Measurements from ENCODE around the gene PLCXD3.
A peak's percentile ranks its signal among the peaks of the same experiment; 100 is the strongest.

PLCXD3 gene

DNA sequence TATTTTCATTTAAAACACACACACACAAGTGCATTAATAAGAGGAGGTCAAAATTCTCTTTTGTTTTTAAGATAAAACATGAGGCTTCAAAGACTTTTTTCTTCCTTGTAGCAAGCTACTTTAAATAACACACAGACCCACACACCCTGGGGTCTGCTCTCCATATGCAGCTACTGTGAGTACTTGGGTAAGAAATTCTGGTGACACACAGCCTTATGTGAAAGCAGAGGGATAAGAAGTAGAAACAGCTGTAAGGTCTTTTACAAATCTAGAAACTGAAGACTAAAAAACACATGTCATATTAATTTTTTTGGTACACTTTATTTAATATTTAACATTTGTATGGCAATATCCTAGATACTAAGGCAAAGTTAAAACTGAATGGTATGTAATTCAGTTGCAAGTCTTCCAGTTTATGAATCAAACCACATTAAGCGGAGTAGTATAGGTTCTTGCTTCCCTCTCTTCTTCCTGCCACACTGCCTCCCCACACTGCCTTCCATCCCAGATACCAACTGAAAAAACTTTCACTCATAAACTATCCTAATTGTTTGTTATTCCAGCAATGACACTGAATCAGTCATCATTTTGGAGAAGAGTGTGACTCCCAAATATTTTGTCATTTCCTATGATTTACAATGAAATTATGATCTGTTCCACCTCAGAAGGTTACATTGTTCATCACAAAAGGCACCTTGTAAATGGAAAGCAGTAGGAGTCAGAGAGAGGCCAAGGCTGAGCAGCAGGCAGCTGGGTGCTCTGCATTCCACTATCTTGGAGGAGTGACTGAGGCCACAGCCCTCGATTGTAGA, 92.0 kb downstream of the PLCXD3 start:
- H3K4me1 Mint-ChIP-seq, result no peaks in the 10 kb centered on the region
- no peak overlapping the region for H3K4me3 Mint-ChIP-seq
- peak overlapping the region; percentile 56 for H3K27ac Mint-ChIP-seq
- H3K27me3 Mint-ChIP-seq (ENCODE audit: low read depth, poor library complexity), result no peaks in the 10 kb centered on the region
- TF ChIP-seq, protein P1, sequence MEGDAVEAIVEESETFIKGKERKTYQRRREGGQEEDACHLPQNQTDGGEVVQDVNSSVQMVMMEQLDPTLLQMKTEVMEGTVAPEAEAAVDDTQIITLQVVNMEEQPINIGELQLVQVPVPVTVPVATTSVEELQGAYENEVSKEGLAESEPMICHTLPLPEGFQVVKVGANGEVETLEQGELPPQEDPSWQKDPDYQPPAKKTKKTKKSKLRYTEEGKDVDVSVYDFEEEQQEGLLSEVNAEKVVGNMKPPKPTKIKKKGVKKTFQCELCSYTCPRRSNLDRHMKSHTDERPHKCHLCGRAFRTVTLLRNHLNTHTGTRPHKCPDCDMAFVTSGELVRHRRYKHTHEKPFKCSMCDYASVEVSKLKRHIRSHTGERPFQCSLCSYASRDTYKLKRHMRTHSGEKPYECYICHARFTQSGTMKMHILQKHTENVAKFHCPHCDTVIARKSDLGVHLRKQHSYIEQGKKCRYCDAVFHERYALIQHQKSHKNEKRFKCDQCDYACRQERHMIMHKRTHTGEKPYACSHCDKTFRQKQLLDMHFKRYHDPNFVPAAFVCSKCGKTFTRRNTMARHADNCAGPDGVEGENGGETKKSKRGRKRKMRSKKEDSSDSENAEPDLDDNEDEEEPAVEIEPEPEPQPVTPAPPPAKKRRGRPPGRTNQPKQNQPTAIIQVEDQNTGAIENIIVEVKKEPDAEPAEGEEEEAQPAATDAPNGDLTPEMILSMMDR (IDR thresholded peaks at IDR 0.05), result no peak
- no peaks in the 10 kb centered on the region for H3K36me3 Mint-ChIP-seq (ENCODE audit: low read depth)
- no peaks in the 10 kb centered on the region for H3K9me3 Mint-ChIP-seq
- DNase-seq, result no peak

DNA sequence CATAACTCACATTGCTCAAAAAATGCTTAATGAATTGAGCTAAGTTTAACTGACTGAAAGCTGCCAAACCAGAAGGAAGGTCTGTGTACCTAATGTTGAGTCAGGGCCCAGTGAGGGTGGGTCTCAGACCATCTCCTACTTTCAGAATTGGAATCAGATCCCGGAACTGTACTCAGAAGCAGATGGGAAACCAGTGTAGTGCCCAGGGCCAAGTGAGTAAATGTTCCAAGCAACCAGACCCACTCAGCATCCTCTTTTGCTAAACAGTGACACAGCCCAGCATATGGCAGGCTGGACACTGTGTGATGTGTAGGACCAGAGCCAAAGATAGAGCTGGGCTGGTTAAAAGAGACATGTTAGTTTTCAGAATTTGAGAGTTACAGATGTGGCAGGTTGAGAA, 94.1 kb downstream of the PLCXD3 start:
- H3K4me3 Mint-ChIP-seq, result no peak overlapping the region
- no peaks in the 10 kb centered on the region for H3K36me3 Mint-ChIP-seq (ENCODE audit: low read depth)
- no peak for DNase-seq
- no peaks in the 10 kb centered on the region for H3K9me3 Mint-ChIP-seq
- H3K27ac Mint-ChIP-seq, result no peak overlapping the region
- TF ChIP-seq, protein P1 (IDR thresholded peaks at IDR 0.05), result no peak
- H3K4me1 Mint-ChIP-seq, result no peaks in the 10 kb centered on the region
- H3K27me3 Mint-ChIP-seq (ENCODE audit: low read depth, poor library complexity), result no peaks in the 10 kb centered on the region

DNA sequence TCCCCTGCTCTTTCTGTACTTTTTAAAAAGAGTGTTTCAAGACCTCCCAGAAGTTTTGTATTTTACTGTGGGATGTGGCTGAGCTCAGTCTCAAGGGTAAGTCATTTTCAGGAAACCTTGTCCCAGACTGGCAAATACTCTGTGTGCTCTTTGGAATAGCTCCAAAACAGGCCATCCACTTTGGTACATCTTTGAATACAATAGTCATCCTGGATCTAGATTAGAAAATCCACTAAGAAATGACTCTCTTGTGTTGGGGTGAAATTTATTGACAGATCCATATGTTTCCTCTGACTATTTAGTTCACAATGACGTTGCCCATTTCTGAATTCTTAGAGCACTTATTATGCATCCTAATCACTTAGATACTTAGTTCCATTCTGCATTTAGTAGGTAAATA, 95.2 kb downstream of the PLCXD3 start:
- H3K4me1 Mint-ChIP-seq, result no peaks in the 10 kb centered on the region
- no peaks in the 10 kb centered on the region for H3K36me3 Mint-ChIP-seq (ENCODE audit: low read depth)
- H3K4me3 Mint-ChIP-seq, result no peak overlapping the region
- DNase-seq, result no peak
- no peaks in the 10 kb centered on the region for H3K27me3 Mint-ChIP-seq (ENCODE audit: low read depth, poor library complexity)
- TF ChIP-seq, protein P1 (IDR thresholded peaks at IDR 0.05), result no peak
- H3K27ac Mint-ChIP-seq, result no peak overlapping the region
- no peaks in the 10 kb centered on the region for H3K9me3 Mint-ChIP-seq

DNA sequence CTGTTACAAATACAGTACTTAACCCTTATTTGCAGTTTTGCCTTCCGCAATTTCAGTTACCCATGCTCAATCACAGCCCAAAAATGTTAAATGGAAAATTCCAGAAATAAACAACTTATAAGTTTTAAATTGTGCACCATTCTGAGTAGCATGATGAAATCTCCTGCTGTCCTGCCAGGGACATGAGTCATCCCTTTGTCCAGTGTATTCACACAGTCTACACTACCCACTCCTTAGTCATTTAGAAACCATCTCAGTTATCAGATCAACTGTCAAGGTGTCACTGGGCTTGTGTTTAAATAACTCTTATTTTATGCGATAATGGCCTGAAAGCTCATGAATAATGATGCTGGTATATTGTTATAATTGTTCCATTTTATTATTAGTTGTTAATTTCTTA, 95.8 kb downstream of the PLCXD3 start:
- Mint-ChIP-seq H3K4me3 (no peak overlapping the region), H3K4me1 (no peaks in the 10 kb centered on the region), H3K27me3 (ENCODE audit: low read depth, poor library complexity) (no peaks in the 10 kb centered on the region), H3K27ac (no peak overlapping the region), H3K9me3 (no peaks in the 10 kb centered on the region), H3K36me3 (ENCODE audit: low read depth) (no peaks in the 10 kb centered on the region)
- no peak for DNase-seq
- TF ChIP-seq, protein P1 (IDR thresholded peaks at IDR 0.05), result no peak

DNA sequence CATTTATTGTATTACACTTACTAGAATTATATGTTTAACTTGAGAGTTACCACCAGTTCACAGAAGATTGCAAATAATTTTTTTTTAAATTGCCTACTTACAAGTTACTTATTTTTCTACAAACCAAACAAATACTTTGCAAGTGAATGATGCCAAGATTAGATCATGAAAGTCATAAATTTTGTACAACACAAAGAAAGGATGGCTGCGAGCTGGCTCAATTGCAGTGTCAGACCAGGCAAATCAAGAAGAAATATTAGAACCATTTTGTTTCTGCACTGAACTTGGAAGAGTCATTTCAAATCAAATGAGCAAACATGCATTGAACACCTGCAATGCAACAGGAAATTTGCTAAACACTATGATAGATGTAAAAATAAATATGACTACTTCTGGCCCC, 97.3 kb downstream of the PLCXD3 start:
- no peak for DNase-seq
- H3K36me3 Mint-ChIP-seq (ENCODE audit: low read depth), result no peaks in the 10 kb centered on the region
- no peaks in the 10 kb centered on the region for H3K27me3 Mint-ChIP-seq (ENCODE audit: low read depth, poor library complexity)
- TF ChIP-seq, protein P1 (IDR thresholded peaks at IDR 0.05), result no peak
- H3K4me1 Mint-ChIP-seq, result no peaks in the 10 kb centered on the region
- H3K4me3 Mint-ChIP-seq, result no peak overlapping the region
- H3K27ac Mint-ChIP-seq, result no peak overlapping the region
- H3K9me3 Mint-ChIP-seq, result no peaks in the 10 kb centered on the region

DNA sequence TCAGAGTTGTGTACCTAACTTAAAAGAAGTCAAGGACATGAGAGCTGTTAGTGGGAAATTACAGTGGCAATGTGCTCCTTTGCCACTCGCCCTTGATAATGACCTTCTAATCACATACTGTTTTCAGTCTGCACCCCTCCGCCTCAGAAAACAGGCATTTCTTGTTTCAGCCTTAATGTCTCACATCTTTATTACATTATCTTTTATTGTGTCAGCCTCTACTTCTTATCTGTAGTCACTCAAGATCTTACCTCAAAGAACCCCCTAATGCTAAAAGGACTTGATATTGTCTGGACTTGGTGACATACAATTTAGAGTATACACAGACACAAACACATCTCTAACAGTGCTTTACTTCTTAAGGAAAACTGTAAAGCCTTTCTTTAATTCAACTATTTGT, 97.9 kb downstream of the PLCXD3 start:
- no peak overlapping the region for H3K27ac Mint-ChIP-seq
- no peaks in the 10 kb centered on the region for H3K36me3 Mint-ChIP-seq (ENCODE audit: low read depth)
- H3K9me3 Mint-ChIP-seq, result no peaks in the 10 kb centered on the region
- no peak for DNase-seq
- H3K27me3 Mint-ChIP-seq (ENCODE audit: low read depth, poor library complexity), result no peaks in the 10 kb centered on the region
- no peaks in the 10 kb centered on the region for H3K4me1 Mint-ChIP-seq
- H3K4me3 Mint-ChIP-seq, result no peak overlapping the region
- TF ChIP-seq, protein P1 (IDR thresholded peaks at IDR 0.05), result no peak

Data from nephron progenitor cell (in vitro differentiated cells).